Stomach (tissue), 9 donors: ENCODE results near the gene DEGS1. TPM values are rescaled to one million over a fixed set of nuclear protein-coding genes. Genes with fewer than 3 reads are reported as not detected.

Source experiments
- DNase-seq, 2 donors: peaks; one replicate each; pipeline versions ENCODE4 v3.0.0 to v3.0.0-alpha.2; 2013 to 2019
- H3K27ac ChIP-seq, 5 donors: fragments of 200-600 bp in 4 of 5; sonication (generic) in 4 of 5; one replicate each; pipeline ENCODE4 v1.5.1; 2013 to 2019; ENCODE audit warnings: mild to moderate bottlenecking in 1 of 5, moderate library complexity in 1 of 5
- H3K27me3 ChIP-seq, 3 donors: fragments of 200-600 bp; sonication (generic); one replicate each; pipeline ENCODE4 v1.5.1; 2017 to 2019; ENCODE audit warnings: mixed run types in 1 of 3
- H3K36me3 ChIP-seq, 4 donors: fragments of 200-600 bp; sonication (generic); 1 replicate in 3 of 4; 2 replicates in 1 of 4; pipeline ENCODE4 v1.5.1; 2016 to 2019
- H3K4me1 ChIP-seq, 4 donors: fragments of 200-600 bp; sonication (generic); one replicate each; pipeline ENCODE4 v1.5.1; 2016 to 2019
- H3K4me3 ChIP-seq, 4 donors: fragments of 200-600 bp; sonication (generic) in 3 of 4; one replicate each; pipeline ENCODE4 v1.5.1; 2016 to 2019; ENCODE audit warnings: mild to moderate bottlenecking in 1 of 4
- H3K9me3 ChIP-seq, 4 donors: fragments of 200-600 bp; sonication (generic); one replicate each; pipeline ENCODE4 v1.5.1; 2016 to 2019
- EP300 ChIP-seq: sonication (generic); formaldehyde crosslinking; IDR thresholded peaks from one replicate; pipeline ENCODE4 v1.6.1; 2017; ENCODE audit warnings: antibody characterized with exemption
- POLR2A ChIP-seq, 4 donors: fragments of 450-650 bp; IDR thresholded peaks; one replicate each; pipeline ENCODE4 v1.6.1; 2016; ENCODE audit warnings: antibody characterized with exemption in 4 of 4, control low read depth in 2 of 4, mild to moderate bottlenecking in 1 of 4, moderate library complexity in 1 of 4
- POLR2AphosphoS5 ChIP-seq, 3 donors: sonication (generic); formaldehyde crosslinking; IDR thresholded peaks; one replicate each; pipeline ENCODE4 v1.6.1; 2016; ENCODE audit warnings: antibody characterized with exemption in 3 of 3
- whole genome bisulfite sequencing, 5 donors: extraction: QIAGEN DNeasy Blood & Tissue Kit in 3 of 5; methylation state at CpG; one replicate each; pipeline versions ENCODE4 v1.1.5 to v1.1.7; 2013 to 2018; 5-methylcytosine and 5-hydroxymethylcytosine counted together
- intact Hi-C: fragments of 100-400 bp; cut with DNase I; formaldehyde crosslinking; loops from one replicate; pipeline ENCODE4 v1.15.1; 2023; ENCODE audit warnings: low total_unique reads
- polyA plus RNA-seq, 3 donors: library from polyadenylated mRNA; stranded (reverse); fragments of 200-250 nt; gene quantifications; one replicate each; pipeline ENCODE4 v1.2.3, GENCODE V29; 2013
- total RNA-seq, 5 donors: library from RNA; depleted of rRNA; stranded (reverse); fragments of >200 nt; gene quantifications; one replicate each; pipeline versions ENCODE4 v1.1.0 to v1.2.3, GENCODE V29; 2014 to 2016
- TF ChIP-seq, protein P1 (sequence below), 7 experiments: fragments of 450-650 bp in 4 of 7; fragments of 200-600 bp in 3 of 7; sonication (generic) in 3 of 7; IDR thresholded peaks; one replicate each; pipeline ENCODE4 v1.5.1; 2016 to 2019; ENCODE audit warnings: antibody characterized with exemption in 7 of 7, control low read depth in 2 of 7, mild to moderate bottlenecking in 1 of 7
- donor health status: healthy with polysubstance abuse.
- donor health status: Bipolar disorder and iron deficiency.
- donor health status: healthy.

DEGS1 gene
- total and polyA plus RNA-seq, 8 donors = 6.4 to 109 (median 41.0) TPM

- H3K27ac ChIP-seq = no peak overlapping the region
- no peaks in the 10 kb centered on the region for H3K36me3 ChIP-seq
- no peak for TF ChIP-seq POLR2AphosphoS5 (IDR thresholded peaks at IDR 0.05)
- no peak for TF ChIP-seq POLR2A (IDR thresholded peaks at IDR 0.05)
- TF ChIP-seq, protein P1, sequence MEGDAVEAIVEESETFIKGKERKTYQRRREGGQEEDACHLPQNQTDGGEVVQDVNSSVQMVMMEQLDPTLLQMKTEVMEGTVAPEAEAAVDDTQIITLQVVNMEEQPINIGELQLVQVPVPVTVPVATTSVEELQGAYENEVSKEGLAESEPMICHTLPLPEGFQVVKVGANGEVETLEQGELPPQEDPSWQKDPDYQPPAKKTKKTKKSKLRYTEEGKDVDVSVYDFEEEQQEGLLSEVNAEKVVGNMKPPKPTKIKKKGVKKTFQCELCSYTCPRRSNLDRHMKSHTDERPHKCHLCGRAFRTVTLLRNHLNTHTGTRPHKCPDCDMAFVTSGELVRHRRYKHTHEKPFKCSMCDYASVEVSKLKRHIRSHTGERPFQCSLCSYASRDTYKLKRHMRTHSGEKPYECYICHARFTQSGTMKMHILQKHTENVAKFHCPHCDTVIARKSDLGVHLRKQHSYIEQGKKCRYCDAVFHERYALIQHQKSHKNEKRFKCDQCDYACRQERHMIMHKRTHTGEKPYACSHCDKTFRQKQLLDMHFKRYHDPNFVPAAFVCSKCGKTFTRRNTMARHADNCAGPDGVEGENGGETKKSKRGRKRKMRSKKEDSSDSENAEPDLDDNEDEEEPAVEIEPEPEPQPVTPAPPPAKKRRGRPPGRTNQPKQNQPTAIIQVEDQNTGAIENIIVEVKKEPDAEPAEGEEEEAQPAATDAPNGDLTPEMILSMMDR (IDR thresholded peaks at IDR 0.05) = no peak
- no peak for TF ChIP-seq EP300
- WGBS, 5 donors = 77 to 94% (median 90%) methylated on average over 3 of the region's 3 CpGs
- no peak for DNase-seq
- H3K27me3 ChIP-seq = no peaks in the 10 kb centered on the region
- intact Hi-C loops = no loop called here
- H3K9me3 ChIP-seq = no peaks in the 10 kb centered on the region
- H3K4me3 ChIP-seq = no peak overlapping the region
- H3K4me1 ChIP-seq = peaks cover 0 to 33% (median 9%) of the 10 kb centered on the region in 4 donors
These were observed 10.8 kb upstream of the DEGS1 start for GRCh38 chr1:224172229-224172628.

GRCh38 chr1:224173523-224173922 is 9.5 kb upstream of the DEGS1 start:
- WGBS, 5 donors = 85 to 88% (median 86%) methylated on average over 5 of the region's 5 CpGs
- intact Hi-C loops = no loop called here
- H3K27ac ChIP-seq = no peak overlapping the region

GRCh38 chr1:224175617-224176016 is 7.4 kb upstream of the DEGS1 start:
- 33 to 46% (median 37%) methylated on average over 20 to 21 of the region's 21 CpGs for WGBS, 5 donors
- intact Hi-C loops = no loop called here
- Histone ChIP-seq H3K4me1 (peaks cover 0 to 14% (median 2%) of the 10 kb centered on the region in 4 donors), H3K36me3 (no peaks in the 10 kb centered on the region), H3K4me3 (no peak overlapping the region), H3K27me3 (no peaks in the 10 kb centered on the region), H3K27ac (no peak overlapping the region), H3K9me3 (no peaks in the 10 kb centered on the region)
- TF ChIP-seq, protein P1 (IDR thresholded peaks at IDR 0.05) = no peak
- no peak for TF ChIP-seq POLR2AphosphoS5 (IDR thresholded peaks at IDR 0.05)
- TF ChIP-seq EP300 = no peak
- TF ChIP-seq POLR2A (IDR thresholded peaks at IDR 0.05) = no peak
- DNase-seq = peak in 1 of 2 donors; percentile 48

More at GRCh38 chr1:224173523-224173922, 9.5 kb upstream of the DEGS1 start:
- no peak for DNase-seq
- no peak for TF ChIP-seq POLR2A (IDR thresholded peaks at IDR 0.05)
- TF ChIP-seq, protein P1 (IDR thresholded peaks at IDR 0.05) = no peak
- no peaks in the 10 kb centered on the region for H3K27me3 ChIP-seq
- peaks cover 0 to 30% (median 7%) of the 10 kb centered on the region in 4 donors for H3K4me1 ChIP-seq
- no peak overlapping the region for H3K4me3 ChIP-seq
- no peaks in the 10 kb centered on the region for H3K9me3 ChIP-seq
- no peaks in the 10 kb centered on the region for H3K36me3 ChIP-seq

GRCh38 chr1:224177356-224177999 is 5.6 kb upstream of the DEGS1 start:
- H3K4me1 ChIP-seq = peaks cover 5 to 17% (median 11%) of the 10 kb centered on the region in 4 donors
- no peaks in the 10 kb centered on the region for H3K36me3 ChIP-seq
- no peak overlapping the region for H3K4me3 ChIP-seq
- intact Hi-C loops = no loop called here
- TF ChIP-seq POLR2A (IDR thresholded peaks at IDR 0.05) (no peak), EP300 (no peak), POLR2AphosphoS5 (IDR thresholded peaks at IDR 0.05) (no peak)
- TF ChIP-seq, protein P1 (IDR thresholded peaks at IDR 0.05) = no peak
- H3K27ac ChIP-seq = no peak overlapping the region
- no peaks in the 10 kb centered on the region for H3K27me3 ChIP-seq
- DNase-seq = no peak
- WGBS, 5 donors = 88 to 96% (median 94%) methylated on average over 9 of the region's 9 CpGs
- H3K9me3 ChIP-seq = no peaks in the 10 kb centered on the region
